ENCODE data around the gene OPHN1.
"Not testable (repeated sequence)": the region's sequence is repeated elsewhere in the genome, so short reads cannot be mapped to it uniquely, and the experiment has no call there.

OPHN1 gene

GRCh38 chrX:68355629-68355920, 77.7 kb downstream of the OPHN1 start:
- no peak for DNase-seq (ENCODE audit: low read depth)

- DNase-seq (ENCODE audit: low read depth), result no peak
Observed at GRCh38 chrX:68354879-68355628, 78.2 kb downstream of the OPHN1 start.

GRCh38 chrX:68345025-68345424, 88.3 kb downstream of the OPHN1 start:
- no peak for DNase-seq (ENCODE audit: low read depth)

- no peak for DNase-seq (ENCODE audit: low read depth)
Observed at GRCh38 chrX:68343551-68343950, 89.7 kb downstream of the OPHN1 start.

GRCh38 chrX:68332201-68332731, 101.0 kb downstream of the OPHN1 start:
- no peak for DNase-seq (ENCODE audit: low read depth)

- not testable (repeated sequence) for DNase-seq (ENCODE audit: low read depth)
Observed at GRCh38 chrX:68326841-68327240, 106.5 kb downstream of the OPHN1 start.

GRCh38 chrX:68307769-68308168, 125.5 kb downstream of the OPHN1 start:
- DNase-seq (ENCODE audit: low read depth), result no peak

- no peak for DNase-seq (ENCODE audit: low read depth)
Observed at GRCh38 chrX:68304602-68305001, 128.7 kb downstream of the OPHN1 start.

GRCh38 chrX:68299898-68300297, 133.4 kb downstream of the OPHN1 start:
- DNase-seq (ENCODE audit: low read depth), result no peak

GRCh38 chrX:68292471-68292870, 140.8 kb downstream of the OPHN1 start:
- DNase-seq (ENCODE audit: low read depth), result no peak

- DNase-seq (ENCODE audit: low read depth), result no peak
Observed at GRCh38 chrX:68288127-68288526, 145.2 kb downstream of the OPHN1 start.

- DNase-seq (ENCODE audit: low read depth), result no peak
Observed at GRCh38 chrX:68287419-68287818, 145.9 kb downstream of the OPHN1 start.

- no peak for DNase-seq (ENCODE audit: low read depth)
Observed at GRCh38 chrX:68286980-68287379, 146.3 kb downstream of the OPHN1 start.

GRCh38 chrX:68286076-68286475, 147.2 kb downstream of the OPHN1 start:
- no peak for DNase-seq (ENCODE audit: low read depth)

GRCh38 chrX:68284281-68284904, 148.9 kb downstream of the OPHN1 start:
- DNase-seq (ENCODE audit: low read depth), result no peak

GRCh38 chrX:68273887-68274286, 159.4 kb downstream of the OPHN1 start:
- DNase-seq (ENCODE audit: low read depth), result no peak

- not testable (repeated sequence) for DNase-seq (ENCODE audit: low read depth)
Observed at GRCh38 chrX:68264793-68265192, 168.5 kb downstream of the OPHN1 start.

- DNase-seq (ENCODE audit: low read depth), result no peak
Observed at GRCh38 chrX:68261060-68261672, 172.1 kb downstream of the OPHN1 start.

- DNase-seq (ENCODE audit: low read depth), result no peak
Observed at GRCh38 chrX:68256990-68257389, 176.3 kb downstream of the OPHN1 start.

GRCh38 chrX:68254738-68255645, 178.3 kb downstream of the OPHN1 start:
- no peak for DNase-seq (ENCODE audit: low read depth)

- no peak for DNase-seq (ENCODE audit: low read depth)
Observed at GRCh38 chrX:68252664-68253063, 180.6 kb downstream of the OPHN1 start.

GRCh38 chrX:68249903-68250302, 183.4 kb downstream of the OPHN1 start:
- no peak for DNase-seq (ENCODE audit: low read depth)

All from activated T-cell treated with anti-CD3 and anti-CD28 coated beads for 1 hour (primary cell).